ENCODE measurements around the gene SSC5D.

The SSC5D gene

GRCh38 chr19:55455576-55456235, 32.5 kb upstream of the SSC5D start:
- no peak for DNase-seq

GRCh38 chr19:55456347-55456746, 31.9 kb upstream of the SSC5D start:
- no peak for DNase-seq

GRCh38 chr19:55457683-55458457, 30.4 kb upstream of the SSC5D start:
- no peak for DNase-seq

GRCh38 chr19:55459551-55459949, 28.7 kb upstream of the SSC5D start:
- no peak for DNase-seq

- no peak for DNase-seq
Observed at GRCh38 chr19:55459950-55460657, 28.1 kb upstream of the SSC5D start.

GRCh38 chr19:55460670-55461258, 27.5 kb upstream of the SSC5D start:
- DNase-seq = peak; percentile 69

GRCh38 chr19:55461259-55461973, 26.8 kb upstream of the SSC5D start, which contains the start of gene ISOC2:
Gene ISOC2 (minus strand): TSS chr19:55461642. CDS start chr19:55456486, 5,156 bp downstream.
- DNase-seq = peak; percentile 100

- peak; percentile 56 for DNase-seq
Observed at GRCh38 chr19:55461974-55462626, 26.1 kb upstream of the SSC5D start.

- no peak for DNase-seq
Observed at GRCh38 chr19:55462722-55463121, 25.5 kb upstream of the SSC5D start.

GRCh38 chr19:55463583-55464031, 24.6 kb upstream of the SSC5D start:
- no peak for DNase-seq

GRCh38 chr19:55464039-55464661, 24.1 kb upstream of the SSC5D start:
- no peak for DNase-seq

- DNase-seq = no peak
Observed at GRCh38 chr19:55464662-55465054, 23.6 kb upstream of the SSC5D start, which contains the start of gene C19orf85. Gene C19orf85 (minus strand): TSS chr19:55464751. CDS start chr19:55464554, 197 bp downstream.

GRCh38 chr19:55465460-55466240, 22.6 kb upstream of the SSC5D start:
- DNase-seq = no peak

GRCh38 chr19:55466241-55466614, 22.0 kb upstream of the SSC5D start:
- DNase-seq = no peak

GRCh38 chr19:55467236-55468053, 20.8 kb upstream of the SSC5D start:
- DNase-seq = peak; percentile 61

- no peak for DNase-seq
Observed at GRCh38 chr19:55468054-55468393, 20.2 kb upstream of the SSC5D start.

GRCh38 chr19:55471266-55471665, 17.0 kb upstream of the SSC5D start:
- no peak for DNase-seq

GRCh38 chr19:55472463-55472862, 15.8 kb upstream of the SSC5D start:
- no peak for DNase-seq

GRCh38 chr19:55473225-55474012, 14.8 kb upstream of the SSC5D start:
- no peak for DNase-seq

Measured in RPMI8226 (cell line).